ENCODE data around the gene LSAMP.

The LSAMP gene

GRCh38 chr3:115779011-115779410 is 666.3 kb downstream of the LSAMP start:
- TF ChIP-seq CTCF (IDR thresholded peaks at IDR 0.05; ENCODE audit: low read depth, low read length) (no peak), EZH2phosphoT487 (IDR thresholded peaks at IDR 0.05; ENCODE audit: low read depth) (no peak)
- no peak overlapping the region for H3K4me3 ChIP-seq (ENCODE audit: low read length)
- H3K4me1 ChIP-seq (ENCODE audit: low read length), result peaks cover 3% of the 10 kb centered on the region; the same call in 1 of the 2 replicates
- no peak overlapping the region for H3K27ac ChIP-seq (ENCODE audit: low read length)
- no peaks in the 10 kb centered on the region for H3K27me3 ChIP-seq (ENCODE audit: low read depth, low read length)
- no peak overlapping the region for H2AFZ ChIP-seq (ENCODE audit: low read depth, low read length)
- no peak overlapping the region for H3K9ac ChIP-seq (ENCODE audit: low read length)
- no peak overlapping the region for H3K4me2 ChIP-seq (ENCODE audit: low read length)
- no peaks in the 10 kb centered on the region for H3K79me2 ChIP-seq (ENCODE audit: low read length)
- no peaks in the 10 kb centered on the region for H3K9me3 ChIP-seq (ENCODE audit: insufficient read depth, low read length)
- no peaks in the 10 kb centered on the region for H4K20me1 ChIP-seq (ENCODE audit: insufficient read depth, low read length)
- no peaks in the 10 kb centered on the region for H3K36me3 ChIP-seq (replicated peaks; ENCODE audit: low read depth, low read length)

DNA sequence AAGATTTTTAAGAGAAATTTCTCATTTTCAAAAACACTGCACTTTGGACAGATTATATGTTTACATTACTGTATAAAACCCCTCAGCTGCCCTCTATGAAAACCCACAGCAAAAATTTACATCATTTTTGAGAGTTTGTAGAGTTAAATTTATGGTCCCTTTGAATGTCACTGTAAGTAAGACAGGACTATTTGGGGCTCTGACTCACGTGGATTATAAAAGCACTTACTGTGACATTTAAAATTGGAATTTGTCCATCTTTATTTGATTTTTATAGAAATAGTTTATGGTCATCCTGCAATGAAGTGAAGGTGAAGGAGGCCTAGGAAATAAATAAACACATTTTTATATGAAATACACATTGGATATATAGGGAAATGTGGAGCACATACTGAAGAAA is 672.3 kb downstream of the LSAMP start:
- H4K20me1 ChIP-seq (ENCODE audit: insufficient read depth, low read length), result no peaks in the 10 kb centered on the region
- no peak for TF ChIP-seq EZH2phosphoT487 (IDR thresholded peaks at IDR 0.05; ENCODE audit: low read depth)
- TF ChIP-seq CTCF (IDR thresholded peaks at IDR 0.05; ENCODE audit: low read depth, low read length), result no peak

DNA sequence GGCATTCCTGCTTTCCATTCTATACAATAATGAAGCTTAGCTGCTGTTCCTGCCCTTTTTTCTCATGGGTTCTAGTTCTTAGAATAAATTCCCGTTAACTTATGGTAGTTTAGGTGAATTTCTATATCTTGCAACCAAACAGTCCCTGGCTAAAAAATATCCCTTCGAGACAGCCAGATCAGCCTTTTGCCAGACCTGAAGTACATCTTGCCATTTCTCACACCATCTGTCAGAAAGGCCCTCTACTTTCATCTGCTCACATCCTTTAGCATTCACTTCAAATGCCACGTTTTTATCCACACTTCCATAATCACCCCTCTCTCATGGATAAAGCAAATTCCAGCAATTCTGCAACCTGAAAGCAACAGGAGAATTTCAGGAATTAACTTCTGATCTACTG is 676.6 kb downstream of the LSAMP start:
- Histone ChIP-seq H3K79me2 (ENCODE audit: low read length) (no peaks in the 10 kb centered on the region), H3K4me3 (ENCODE audit: low read length) (no peak overlapping the region), H3K4me2 (ENCODE audit: low read length) (no peak overlapping the region), H4K20me1 (ENCODE audit: insufficient read depth, low read length) (no peaks in the 10 kb centered on the region), H3K27ac (ENCODE audit: low read length) (no peak overlapping the region), H2AFZ (ENCODE audit: low read depth, low read length) (no peak overlapping the region), H3K9ac (ENCODE audit: low read length) (no peak overlapping the region), H3K4me1 (ENCODE audit: low read length) (no peaks in the 10 kb centered on the region), H3K36me3 (replicated peaks; ENCODE audit: low read depth, low read length) (no peaks in the 10 kb centered on the region), H3K9me3 (ENCODE audit: insufficient read depth, low read length) (no peaks in the 10 kb centered on the region), H3K27me3 (ENCODE audit: low read depth, low read length) (no peaks in the 10 kb centered on the region)
- TF ChIP-seq EZH2phosphoT487 (IDR thresholded peaks at IDR 0.05; ENCODE audit: low read depth) (no peak), CTCF (IDR thresholded peaks at IDR 0.05; ENCODE audit: low read depth, low read length) (no peak)

More for the DNA sequence above, 672.3 kb downstream of the LSAMP start:
- Histone ChIP-seq H3K9me3 (ENCODE audit: insufficient read depth, low read length) (no peaks in the 10 kb centered on the region), H3K4me3 (ENCODE audit: low read length) (no peak overlapping the region), H3K4me2 (ENCODE audit: low read length) (no peak overlapping the region), H3K27ac (ENCODE audit: low read length) (no peak overlapping the region), H3K79me2 (ENCODE audit: low read length) (no peaks in the 10 kb centered on the region), H3K36me3 (replicated peaks; ENCODE audit: low read depth, low read length) (no peaks in the 10 kb centered on the region), H3K9ac (ENCODE audit: low read length) (no peak overlapping the region), H3K27me3 (ENCODE audit: low read depth, low read length) (no peaks in the 10 kb centered on the region), H3K4me1 (ENCODE audit: low read length) (no peaks in the 10 kb centered on the region), H2AFZ (ENCODE audit: low read depth, low read length) (no peak overlapping the region)

DNA sequence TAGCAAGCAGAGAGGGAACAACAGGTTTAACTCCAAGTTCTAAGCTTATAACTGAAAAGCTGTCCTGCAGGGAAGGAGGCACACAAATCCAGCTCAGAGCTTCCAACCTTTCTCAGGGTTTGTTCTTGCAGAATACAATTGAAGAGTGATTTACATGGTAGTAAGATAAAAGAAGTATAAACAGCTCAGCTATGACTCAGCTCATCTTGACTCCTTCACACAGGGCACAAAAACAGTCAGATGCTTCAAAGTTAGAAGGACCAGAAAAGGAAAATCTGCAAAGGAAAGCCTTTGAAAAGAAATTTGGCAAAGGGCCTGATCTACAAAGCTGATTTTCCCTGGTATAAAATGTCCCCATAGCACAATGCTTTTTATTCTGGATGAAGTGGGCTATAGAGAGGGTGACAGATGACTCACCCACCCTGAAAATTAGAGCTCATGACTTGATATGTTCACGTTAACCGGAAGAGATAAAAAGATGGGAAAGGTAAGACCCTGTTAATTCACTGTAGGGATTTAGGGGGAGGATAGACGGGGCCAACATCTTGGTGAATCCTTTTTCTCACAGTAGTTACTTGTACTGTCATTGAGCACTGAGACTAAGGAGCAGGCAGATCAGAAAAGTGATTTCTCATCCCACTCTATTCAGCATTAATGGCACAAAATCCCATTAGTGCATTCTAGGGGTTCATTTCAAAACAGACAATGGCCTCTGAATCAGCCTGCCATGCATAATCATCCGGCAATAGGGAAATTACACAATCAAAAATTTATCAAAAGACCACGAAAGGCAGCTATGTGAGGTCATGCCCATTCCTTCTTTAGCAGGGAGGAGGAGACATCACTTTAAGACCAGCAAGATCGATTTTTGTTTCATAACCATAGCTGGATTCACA is 678.5 kb downstream of the LSAMP start:
- H3K36me3 ChIP-seq (replicated peaks; ENCODE audit: low read depth, low read length), result no peaks in the 10 kb centered on the region
- H3K4me1 ChIP-seq (ENCODE audit: low read length), result no peaks in the 10 kb centered on the region
- no peaks in the 10 kb centered on the region for H3K9me3 ChIP-seq (ENCODE audit: insufficient read depth, low read length)
- no peak for TF ChIP-seq EZH2phosphoT487 (IDR thresholded peaks at IDR 0.05; ENCODE audit: low read depth)
- no peak for TF ChIP-seq CTCF (IDR thresholded peaks at IDR 0.05; ENCODE audit: low read depth, low read length)
- no peaks in the 10 kb centered on the region for H4K20me1 ChIP-seq (ENCODE audit: insufficient read depth, low read length)
- H3K4me3 ChIP-seq (ENCODE audit: low read length), result no peak overlapping the region
- H3K27ac ChIP-seq (ENCODE audit: low read length), result no peak overlapping the region
- no peaks in the 10 kb centered on the region for H3K79me2 ChIP-seq (ENCODE audit: low read length)
- H3K27me3 ChIP-seq (ENCODE audit: low read depth, low read length), result no peaks in the 10 kb centered on the region
- no peak overlapping the region for H3K9ac ChIP-seq (ENCODE audit: low read length)
- H3K4me2 ChIP-seq (ENCODE audit: low read length), result no peak overlapping the region
- no peak overlapping the region for H2AFZ ChIP-seq (ENCODE audit: low read depth, low read length)
